Adipocyte (in vitro differentiated cells): ENCODE data around the gene HOTAIR.

Experiments used
- DNase-seq: peaks from one replicate; pipeline ENCODE4 v3.0.0-alpha.2; 2015; ENCODE audit warnings: low read depth
- H3K27me3 ChIP-seq: replicated peaks from 2 replicates; pipeline ENCODE4 v1.7.0; 2013; ENCODE audit warnings: mild to moderate bottlenecking, low read length, moderate library complexity; ENCODE audit not compliant: control insufficient read depth, insufficient read depth
- H3K36me3 ChIP-seq: 2 replicates; pipeline ENCODE4 v1.7.0; 2013; ENCODE audit warnings: low read length, mild to moderate bottlenecking, moderate library complexity; ENCODE audit not compliant: control insufficient read depth, insufficient read depth, severe bottlenecking
- H3K4me1 ChIP-seq: 2 replicates; pipeline ENCODE4 v1.7.0; 2013; ENCODE audit warnings: mild to moderate bottlenecking, low read length, moderate library complexity; ENCODE audit not compliant: control insufficient read depth, insufficient read depth
- H3K4me3 ChIP-seq: 2 replicates; pipeline ENCODE4 v1.7.0; 2013; ENCODE audit warnings: mild to moderate bottlenecking, low read length, moderate library complexity
- H3K9ac ChIP-seq: 2 replicates; pipeline ENCODE4 v1.7.0; 2013; ENCODE audit warnings: mild to moderate bottlenecking, low read length, moderate library complexity
- H3K9me3 ChIP-seq: 2 replicates; pipeline ENCODE4 v1.7.0; 2013; ENCODE audit warnings: mild to moderate bottlenecking, low read length, moderate library complexity; ENCODE audit not compliant: control insufficient read depth

The HOTAIR gene

DNA sequence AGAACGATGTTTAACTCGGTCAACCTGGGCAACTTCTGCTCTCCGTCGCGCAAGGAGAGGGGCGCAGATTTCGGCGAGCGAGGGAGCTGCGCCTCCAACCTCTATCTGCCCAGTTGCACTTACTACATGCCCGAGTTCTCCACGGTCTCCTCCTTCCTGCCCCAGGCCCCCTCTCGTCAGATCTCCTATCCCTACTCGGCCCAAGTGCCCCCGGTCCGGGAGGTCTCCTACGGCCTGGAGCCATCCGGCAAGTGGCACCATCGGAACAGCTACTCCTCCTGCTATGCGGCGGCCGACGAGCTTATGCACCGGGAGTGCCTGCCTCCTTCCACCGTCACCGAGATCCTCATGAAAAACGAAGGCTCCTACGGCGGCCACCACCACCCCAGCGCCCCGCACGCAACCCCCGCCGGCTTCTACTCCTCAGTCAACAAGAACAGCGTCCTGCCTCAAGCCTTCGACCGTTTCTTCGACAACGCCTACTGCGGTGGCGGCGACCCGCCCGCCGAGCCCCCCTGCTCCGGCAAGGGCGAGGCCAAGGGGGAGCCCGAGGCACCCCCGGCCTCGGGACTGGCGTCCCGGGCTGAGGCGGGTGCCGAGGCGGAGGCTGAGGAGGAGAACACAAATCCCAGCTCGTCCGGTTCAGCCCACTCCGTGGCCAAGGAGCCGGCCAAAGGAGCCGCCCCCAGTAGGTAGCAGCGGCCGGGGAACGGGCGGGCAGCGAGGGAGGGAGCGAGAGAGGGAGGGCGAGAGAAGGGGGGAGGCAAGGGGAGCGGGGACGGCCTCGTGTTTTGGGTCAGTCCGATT is 1.3 kb downstream of the HOTAIR start:
- Histone ChIP-seq H3K36me3 (no peaks in the 10 kb centered on the region), H3K9ac (peak overlapping the region; percentile 90), H3K4me1 (peaks cover 12% of the 10 kb centered on the region), H3K9me3 (no peaks in the 10 kb centered on the region), H3K4me3 (peak overlapping the region; percentile 86), H3K27me3 (peaks cover 49% of the 10 kb centered on the region)
- no peak for DNase-seq

GRCh38 chr12:53972722-53973235 is 2.0 kb downstream of the HOTAIR start, which contains the start of gene HOXC11:
Gene HOXC11 (plus strand): TSS chr12:53973126. CDS start chr12:53973242, 116 bp downstream.
- Histone ChIP-seq H3K9ac (peak within 1 kb of the TSS; percentile 90), H3K27me3 (peaks cover 56% of the 10 kb centered on the region), H3K4me3 (peak within 1 kb of the TSS; percentile 86), H3K4me1 (peaks cover 12% of the 10 kb centered on the region), H3K36me3 (no peaks in the 10 kb centered on the region), H3K9me3 (no peaks in the 10 kb centered on the region)
- no peak for DNase-seq

DNA sequence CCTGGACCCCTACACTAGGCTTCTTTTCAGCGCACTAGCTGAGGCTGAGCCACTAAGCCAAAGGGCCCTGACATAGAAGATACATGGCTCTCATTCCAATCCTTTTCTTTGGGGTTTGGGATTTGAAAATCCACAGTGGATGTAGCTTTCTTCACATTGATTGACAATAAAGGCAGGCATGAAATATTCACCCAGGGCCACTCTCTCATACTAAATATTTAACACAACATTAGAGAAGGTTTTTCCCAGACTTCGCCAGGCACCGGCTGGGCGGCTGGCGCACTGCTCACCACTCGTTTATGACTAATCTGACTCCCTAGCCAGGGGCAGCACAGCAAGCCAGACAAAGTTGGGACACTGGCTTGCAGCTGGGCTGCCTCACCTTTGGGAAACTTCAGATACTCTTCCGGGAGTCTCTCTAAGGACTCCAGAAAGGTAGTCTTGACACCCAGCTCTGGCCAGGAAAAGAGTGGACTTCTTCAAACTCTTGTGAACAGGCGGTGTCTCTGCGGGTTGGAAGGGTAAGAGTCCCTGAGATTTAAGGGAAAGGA is 2.5 kb downstream of the HOTAIR start:
- Histone ChIP-seq H3K27me3 (peaks cover 58% of the 10 kb centered on the region), H3K4me1 (peaks cover 12% of the 10 kb centered on the region), H3K9ac (peak overlapping the region; percentile 90), H3K36me3 (no peaks in the 10 kb centered on the region), H3K4me3 (peak overlapping the region; percentile 86), H3K9me3 (no peaks in the 10 kb centered on the region)
- DNase-seq = no peak

DNA sequence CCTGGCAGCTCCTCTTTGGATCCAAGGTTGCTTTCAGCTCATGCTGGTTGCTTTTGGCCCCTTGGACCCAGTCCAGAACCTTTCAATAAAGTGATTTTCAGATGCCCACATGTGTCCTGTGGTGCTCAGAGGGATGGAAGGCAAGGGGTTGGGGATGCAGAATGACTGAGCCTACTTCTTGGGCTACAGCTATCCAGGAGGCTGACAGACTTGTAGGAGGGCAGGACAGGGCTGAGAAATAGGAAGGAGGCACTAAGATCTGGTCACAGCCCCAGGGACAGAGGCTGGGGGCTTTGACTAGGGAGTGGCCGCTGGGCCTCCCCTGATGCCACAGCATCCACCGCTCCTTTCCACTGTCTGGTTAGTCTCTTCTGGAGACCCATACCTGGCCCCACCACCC is 3.1 kb downstream of the HOTAIR start:
- no peak for DNase-seq
- H3K27me3 ChIP-seq = peaks cover 58% of the 10 kb centered on the region
- H3K4me1 ChIP-seq = peaks cover 12% of the 10 kb centered on the region
- H3K9ac ChIP-seq = no peak overlapping the region
- no peaks in the 10 kb centered on the region for H3K36me3 ChIP-seq
- no peaks in the 10 kb centered on the region for H3K9me3 ChIP-seq
- no peak overlapping the region for H3K4me3 ChIP-seq

DNA sequence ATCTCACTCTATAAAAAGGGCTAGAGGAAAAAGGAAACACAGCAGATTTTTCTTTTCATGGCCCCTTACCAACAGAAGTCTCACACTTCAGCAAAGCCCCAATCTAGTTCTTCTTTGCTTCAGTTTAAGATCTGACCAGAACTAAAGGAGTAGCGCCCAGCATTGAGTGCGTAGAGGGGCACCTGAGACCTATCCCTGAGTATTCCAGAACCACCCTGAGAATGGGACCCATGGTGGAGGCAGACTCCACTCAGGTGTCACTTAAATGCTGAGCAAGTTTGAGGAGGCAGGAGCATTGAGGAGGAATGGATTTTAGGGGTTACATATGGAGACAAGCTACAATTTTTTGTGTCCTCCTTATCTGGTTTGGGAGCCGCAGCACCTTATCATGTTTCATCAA is 3.6 kb downstream of the HOTAIR start:
- no peak for DNase-seq
- no peak overlapping the region for H3K4me3 ChIP-seq
- H3K27me3 ChIP-seq = peaks cover 64% of the 10 kb centered on the region
- no peak overlapping the region for H3K9ac ChIP-seq
- H3K9me3 ChIP-seq = no peaks in the 10 kb centered on the region
- no peaks in the 10 kb centered on the region for H3K36me3 ChIP-seq
- H3K4me1 ChIP-seq = peaks cover 12% of the 10 kb centered on the region

- H3K4me1 ChIP-seq = peaks cover 10% of the 10 kb centered on the region
- H3K9me3 ChIP-seq = no peaks in the 10 kb centered on the region
- peaks cover 69% of the 10 kb centered on the region for H3K27me3 ChIP-seq
- H3K4me3 ChIP-seq = no peak overlapping the region
- H3K36me3 ChIP-seq = no peaks in the 10 kb centered on the region
- H3K9ac ChIP-seq = no peak overlapping the region
- DNase-seq = no peak
These were observed 4.3 kb downstream of the HOTAIR start for GRCh38 chr12:53970451-53970850.

GRCh38 chr12:53969588-53970259 is 5.0 kb downstream of the HOTAIR start:
- no peaks in the 10 kb centered on the region for H3K36me3 ChIP-seq

GRCh38 chr12:53968214-53969127 is 6.3 kb downstream of the HOTAIR start:
- Histone ChIP-seq H3K27me3 (peaks cover 88% of the 10 kb centered on the region), H3K4me1 (peaks cover 8% of the 10 kb centered on the region), H3K36me3 (no peaks in the 10 kb centered on the region), H3K9ac (no peak overlapping the region), H3K4me3 (no peak overlapping the region), H3K9me3 (no peaks in the 10 kb centered on the region)
- DNase-seq = no peak

More at GRCh38 chr12:53969588-53970259, 5.0 kb downstream of the HOTAIR start:
- H3K4me3 ChIP-seq = no peak overlapping the region
- no peaks in the 10 kb centered on the region for H3K9me3 ChIP-seq
- H3K9ac ChIP-seq = no peak overlapping the region
- no peak for DNase-seq
- peaks cover 76% of the 10 kb centered on the region for H3K27me3 ChIP-seq
- H3K4me1 ChIP-seq = peaks cover 8% of the 10 kb centered on the region

DNA sequence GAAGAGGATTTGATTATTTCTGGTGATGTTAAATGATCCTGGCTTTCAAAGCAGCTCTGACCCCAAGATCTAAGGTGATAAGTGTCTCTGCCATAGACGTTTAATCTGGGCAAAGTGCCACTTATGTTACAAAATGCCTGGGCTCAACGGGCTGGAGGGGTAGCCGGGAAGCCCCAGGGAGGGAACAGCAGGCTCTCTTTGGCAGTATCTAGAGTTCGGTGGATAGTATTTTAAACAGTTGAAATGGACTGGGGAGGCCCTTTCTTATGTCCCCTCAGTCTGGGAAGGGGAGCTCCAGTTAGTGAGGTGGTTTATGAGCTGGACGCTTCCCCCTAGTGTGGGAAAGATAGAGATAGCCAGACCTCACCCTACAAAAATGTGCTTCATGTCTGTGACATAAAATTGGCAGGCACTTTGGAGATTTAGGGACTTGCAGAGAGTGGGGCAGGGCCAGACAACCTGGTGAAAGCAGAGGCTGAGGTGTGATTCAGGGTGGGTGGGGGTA is 7.3 kb downstream of the HOTAIR start:
- Histone ChIP-seq H3K36me3 (no peaks in the 10 kb centered on the region), H3K9ac (no peak overlapping the region), H3K27me3 (peaks cover 97% of the 10 kb centered on the region), H3K4me3 (peak overlapping the region; percentile 50), H3K4me1 (peaks cover 6% of the 10 kb centered on the region), H3K9me3 (no peaks in the 10 kb centered on the region)
- DNase-seq = no peak

DNA sequence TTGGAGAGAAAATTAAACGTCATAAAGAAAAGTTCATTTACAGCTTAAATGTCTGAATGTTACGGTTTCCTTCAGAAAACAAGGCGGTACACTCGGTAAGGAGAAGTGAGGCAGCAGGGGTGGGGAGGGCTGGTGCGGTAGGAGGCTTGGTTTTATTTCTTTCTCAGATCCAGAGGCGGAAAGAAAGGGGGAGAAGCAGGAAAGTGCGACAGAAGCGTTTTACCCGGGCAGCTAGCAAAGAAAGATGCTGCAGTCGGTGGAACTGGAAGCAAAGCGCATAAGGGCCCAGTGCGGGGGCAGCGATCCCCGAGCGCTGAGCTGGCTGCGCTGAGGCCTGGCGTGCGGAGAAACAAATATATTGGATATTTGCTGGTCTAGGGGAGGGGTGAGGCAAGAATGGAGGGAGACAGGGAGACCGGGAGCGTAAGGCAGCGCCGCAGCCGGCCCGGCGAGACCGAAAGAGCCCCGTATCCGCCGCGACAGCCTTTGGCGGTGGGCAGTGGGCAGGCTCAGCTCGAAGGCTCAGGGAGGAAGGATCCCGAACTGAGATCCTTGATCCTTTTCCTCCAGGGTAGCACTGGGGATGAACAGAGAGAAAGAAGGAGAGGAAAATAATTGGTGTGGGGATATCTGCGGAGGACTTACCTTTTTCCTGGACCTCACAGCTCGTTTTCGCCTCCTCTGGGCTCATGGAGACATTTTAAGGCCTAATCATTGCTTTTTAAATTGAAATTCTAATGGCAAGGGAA is 8.2 kb downstream of the HOTAIR start:
- H3K27me3 ChIP-seq = peaks cover 97% of the 10 kb centered on the region
- H3K9me3 ChIP-seq = no peaks in the 10 kb centered on the region
- no peaks in the 10 kb centered on the region for H3K36me3 ChIP-seq
- DNase-seq = no peak
- H3K4me1 ChIP-seq = no peaks in the 10 kb centered on the region
- H3K9ac ChIP-seq = peak overlapping the region; percentile 61
- peak overlapping the region; percentile 50 for H3K4me3 ChIP-seq
